Osteoblast (primary cell): ENCODE data around the gene ASTN2. TPM values are rescaled to one million over a fixed set of nuclear protein-coding genes. Genes with fewer than 3 reads are reported as not detected.

Experiments used
- DNase-seq: peaks from one replicate; pipeline ENCODE4 v3.0.0; 2011; ENCODE audit warnings: low spot score, mixed read lengths; ENCODE audit not compliant: insufficient read length; ENCODE audit errors: missing footprints
- H2AFZ ChIP-seq: 2 replicates; pipeline ENCODE4 v1.6.0; 2011; ENCODE audit warnings: mild to moderate bottlenecking, low read length
- H3K27ac ChIP-seq: 2 replicates; pipeline ENCODE4 v1.5.1; 2011; ENCODE audit warnings: mild to moderate bottlenecking, low read depth, low read length, moderate library complexity
- H3K27me3 ChIP-seq: 2 replicates; pipeline ENCODE4 v1.6.0; 2012; ENCODE audit warnings: mild to moderate bottlenecking, control low read depth, inconsistent platforms, low read length, moderate library complexity; ENCODE audit not compliant: insufficient read depth
- H3K36me3 ChIP-seq: 2 replicates; pipeline ENCODE4 v1.5.1; 2011; ENCODE audit warnings: mild to moderate bottlenecking, low read length, control low read depth, moderate library complexity; ENCODE audit not compliant: insufficient read depth
- H3K4me1 ChIP-seq: 2 replicates; pipeline ENCODE4 v1.5.1; 2011; ENCODE audit warnings: mild to moderate bottlenecking, low read length, control low read depth, moderate library complexity; ENCODE audit not compliant: insufficient read depth
- H3K4me2 ChIP-seq: 2 replicates; pipeline ENCODE4 v1.6.0; 2011; ENCODE audit warnings: mild to moderate bottlenecking, low read length; ENCODE audit not compliant: insufficient read depth
- H3K4me3 ChIP-seq: fragments of 200-600 bp; sonication (generic); 3 replicates; pipeline ENCODE4 v1.5.1; 2012; ENCODE audit warnings: mild to moderate bottlenecking, low read length, inconsistent platforms; ENCODE audit not compliant: insufficient read depth
- H3K79me2 ChIP-seq: 2 replicates; pipeline ENCODE4 v1.6.0; 2012; ENCODE audit warnings: mild to moderate bottlenecking, low read length, control low read depth, inconsistent platforms; ENCODE audit not compliant: insufficient read depth
- H3K9me3 ChIP-seq: 2 replicates; pipeline ENCODE4 v1.5.1; 2011; ENCODE audit warnings: low read depth, low read length, control low read depth
- H4K20me1 ChIP-seq: 2 replicates; pipeline ENCODE4 v1.6.0; 2012; ENCODE audit warnings: mild to moderate bottlenecking, low read length, control low read depth; ENCODE audit not compliant: insufficient read depth
- total RNA-seq: library from RNA; depleted of rRNA; stranded (reverse); fragments of >200 nt; gene quantifications from 2 replicates; pipeline ENCODE4 v1.2.3, GENCODE V29; 2012
- TF ChIP-seq, protein P1 (sequence below): IDR thresholded peaks from 2 replicates; pipeline ENCODE4 v1.5.1; 2011; ENCODE audit warnings: mild to moderate bottlenecking, low read depth, low read length, moderate library complexity; ENCODE audit errors: extremely low read depth

ASTN2 gene
- total RNA-seq, 1 donor = 4.7 TPM

DNA sequence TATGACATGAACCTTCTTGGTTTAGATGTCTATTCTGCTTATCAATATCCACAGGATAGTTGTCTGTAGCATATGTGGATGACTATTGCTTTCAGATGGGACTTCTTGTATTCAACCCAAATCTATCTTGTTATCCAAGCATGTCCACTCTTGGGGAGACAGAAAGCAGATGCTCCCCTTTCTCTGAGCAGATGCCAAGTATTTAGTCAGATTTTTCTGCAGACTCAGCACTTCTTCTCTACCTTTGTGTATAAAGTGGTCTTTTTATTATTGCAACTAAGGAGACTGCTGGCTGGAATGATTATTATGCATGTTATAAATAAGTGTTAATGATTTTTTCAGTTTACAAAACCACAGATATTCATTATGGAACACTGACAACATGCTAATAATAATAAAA is 45.1 kb upstream of the ASTN2 start:
- H3K9me3 ChIP-seq = no peaks in the 10 kb centered on the region
- H2AFZ ChIP-seq = no peak overlapping the region
- no peak overlapping the region for H3K4me2 ChIP-seq
- no peaks in the 10 kb centered on the region for H3K79me2 ChIP-seq
- no peaks in the 10 kb centered on the region for H3K4me1 ChIP-seq
- no peak for DNase-seq
- no peak overlapping the region for H3K27ac ChIP-seq
- TF ChIP-seq, protein P1, sequence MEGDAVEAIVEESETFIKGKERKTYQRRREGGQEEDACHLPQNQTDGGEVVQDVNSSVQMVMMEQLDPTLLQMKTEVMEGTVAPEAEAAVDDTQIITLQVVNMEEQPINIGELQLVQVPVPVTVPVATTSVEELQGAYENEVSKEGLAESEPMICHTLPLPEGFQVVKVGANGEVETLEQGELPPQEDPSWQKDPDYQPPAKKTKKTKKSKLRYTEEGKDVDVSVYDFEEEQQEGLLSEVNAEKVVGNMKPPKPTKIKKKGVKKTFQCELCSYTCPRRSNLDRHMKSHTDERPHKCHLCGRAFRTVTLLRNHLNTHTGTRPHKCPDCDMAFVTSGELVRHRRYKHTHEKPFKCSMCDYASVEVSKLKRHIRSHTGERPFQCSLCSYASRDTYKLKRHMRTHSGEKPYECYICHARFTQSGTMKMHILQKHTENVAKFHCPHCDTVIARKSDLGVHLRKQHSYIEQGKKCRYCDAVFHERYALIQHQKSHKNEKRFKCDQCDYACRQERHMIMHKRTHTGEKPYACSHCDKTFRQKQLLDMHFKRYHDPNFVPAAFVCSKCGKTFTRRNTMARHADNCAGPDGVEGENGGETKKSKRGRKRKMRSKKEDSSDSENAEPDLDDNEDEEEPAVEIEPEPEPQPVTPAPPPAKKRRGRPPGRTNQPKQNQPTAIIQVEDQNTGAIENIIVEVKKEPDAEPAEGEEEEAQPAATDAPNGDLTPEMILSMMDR = no peak
- H4K20me1 ChIP-seq = no peaks in the 10 kb centered on the region
- H3K36me3 ChIP-seq = no peaks in the 10 kb centered on the region
- H3K27me3 ChIP-seq = no peaks in the 10 kb centered on the region
- H3K4me3 ChIP-seq = no peak overlapping the region

DNA sequence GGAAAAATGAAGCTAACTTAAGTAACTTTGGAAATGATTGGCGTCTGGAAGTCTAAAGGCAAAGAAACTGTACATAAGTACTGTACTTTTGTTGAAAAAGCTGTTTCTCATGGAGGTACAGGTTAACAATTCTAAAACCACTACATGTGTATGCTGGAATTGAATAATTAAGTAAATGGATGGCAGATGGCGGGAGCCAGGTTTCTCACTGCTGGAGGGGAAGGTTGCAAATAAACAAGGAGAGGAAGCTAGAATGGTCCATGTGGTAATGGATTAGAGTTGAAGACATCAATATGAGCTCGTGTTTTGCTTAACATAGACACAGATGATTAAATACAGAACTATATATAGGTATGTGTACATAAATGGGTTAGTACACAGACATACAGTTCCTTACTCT is 43.2 kb upstream of the ASTN2 start:
- Histone ChIP-seq H3K4me2 (no peak overlapping the region), H2AFZ (no peak overlapping the region), H3K79me2 (no peaks in the 10 kb centered on the region), H3K27ac (no peak overlapping the region), H3K27me3 (no peaks in the 10 kb centered on the region), H3K36me3 (no peaks in the 10 kb centered on the region), H3K4me3 (no peak overlapping the region), H3K4me1 (no peaks in the 10 kb centered on the region), H3K9me3 (no peaks in the 10 kb centered on the region), H4K20me1 (no peaks in the 10 kb centered on the region)
- TF ChIP-seq, protein P1 = no peak
- no peak for DNase-seq

DNA sequence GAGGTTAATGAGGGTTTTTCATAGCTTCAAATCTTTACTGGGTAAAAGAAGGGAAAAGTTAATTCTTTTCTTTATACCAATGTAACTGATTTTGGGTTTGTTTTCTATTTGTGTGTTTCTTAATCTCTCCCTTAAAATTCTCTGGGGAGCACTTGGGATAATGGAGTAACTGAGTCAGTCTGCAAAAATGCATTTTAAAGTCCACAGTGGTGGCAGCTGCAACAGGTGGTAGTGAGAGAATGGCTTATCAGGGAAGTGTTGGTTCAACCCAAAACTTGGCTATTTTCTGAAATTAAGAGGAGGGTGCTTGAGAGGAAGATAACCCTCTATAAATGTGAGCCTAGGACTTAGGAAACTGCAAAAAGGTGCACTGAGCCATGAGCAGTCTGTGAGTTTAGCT is 39.9 kb upstream of the ASTN2 start:
- no peak for DNase-seq
- H4K20me1 ChIP-seq = no peaks in the 10 kb centered on the region
- no peak overlapping the region for H3K4me3 ChIP-seq
- H3K4me1 ChIP-seq = no peaks in the 10 kb centered on the region
- TF ChIP-seq, protein P1 = no peak
- no peak overlapping the region for H3K4me2 ChIP-seq
- H3K36me3 ChIP-seq = no peaks in the 10 kb centered on the region
- H3K9me3 ChIP-seq = no peaks in the 10 kb centered on the region
- H3K27me3 ChIP-seq = no peaks in the 10 kb centered on the region
- no peak overlapping the region for H3K27ac ChIP-seq
- no peaks in the 10 kb centered on the region for H3K79me2 ChIP-seq
- no peak overlapping the region for H2AFZ ChIP-seq

DNA sequence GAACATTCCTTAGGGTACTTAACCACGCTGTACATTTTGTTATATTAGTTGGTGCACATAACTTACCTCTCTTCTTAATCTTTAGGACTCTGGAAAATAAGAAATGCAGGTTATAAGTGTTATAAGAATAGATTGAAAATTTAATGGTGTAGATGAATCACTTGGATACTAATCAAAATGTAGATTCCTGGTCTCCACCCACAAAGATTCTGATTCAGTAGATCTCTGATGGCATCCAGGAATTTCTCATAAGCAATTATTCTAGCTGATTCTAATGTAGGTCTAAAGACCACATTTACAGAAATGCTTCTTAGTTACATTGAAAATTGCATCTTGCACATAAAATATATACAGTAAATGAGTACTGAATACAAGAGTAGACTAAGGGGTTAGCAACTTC is 38.9 kb upstream of the ASTN2 start:
- Histone ChIP-seq H4K20me1 (no peaks in the 10 kb centered on the region), H3K27ac (no peak overlapping the region), H3K4me3 (no peak overlapping the region), H3K4me1 (no peaks in the 10 kb centered on the region), H3K9me3 (no peaks in the 10 kb centered on the region), H3K36me3 (no peaks in the 10 kb centered on the region), H3K4me2 (no peak overlapping the region), H3K79me2 (no peaks in the 10 kb centered on the region), H3K27me3 (no peaks in the 10 kb centered on the region), H2AFZ (no peak overlapping the region)
- DNase-seq = no peak
- TF ChIP-seq, protein P1 = no peak
